K562 (cell line): ENCODE results near the gene CDC42EP5. TPM values are rescaled to one million over a fixed set of nuclear protein-coding genes. Genes with fewer than 3 reads are reported as not detected.

ENCODE experiments used
- ATAC-seq: fragments of 200-7000 bp; cut with Tn5 transposase; 3 replicates; pipeline ENCODE4 v1.9.1; 2020; ENCODE audit warnings: moderate library complexity
- BruUV-seq: library from RNA; stranded (reverse); fragments of 400-500 nt; replicated peaks from 2 replicates; lab custom pipeline; 2021; lab: Mats Ljungman, UMichigan
- CTCF ChIA-PET: fragments of 300-600 bp; formaldehyde crosslinking; extraction: SDS; loops from one replicate; lab custom pipeline; 2021; ENCODE audit warnings: low intra/inter-chr PET ratio; lab: Yijun Ruan, JAX
- POLR2A ChIA-PET: fragments of 300-600, 350-650 bp; sonication (Branson Sonifier 250); formaldehyde crosslinking; extraction: SDS; loops from one replicate; lab custom pipeline; 2021; ENCODE audit warnings: antibody characterized with exemption, inconsistent platforms; lab: Yijun Ruan, JAX
- DNase-seq, 4 experiments: peaks; one replicate each; pipeline versions ENCODE4 v3.0.0 to v3.0.0-alpha.2; 2011 to 2018; ENCODE audit warnings: low spot score in 3 of 4, mixed read lengths in 3 of 4; ENCODE audit errors: extremely low read depth in 1 of 4
- FAIRE-seq: peaks from 2 replicates; lab custom pipeline; 2011; peaks lifted over from hg19 to GRCh38; lab: Jason Lieb, UNC
- H2AFZ ChIP-seq: 2 replicates; pipeline ENCODE4 v1.6.0; 2011; ENCODE audit warnings: low read depth, low read length, control low read depth, inconsistent platforms
- H3K27ac ChIP-seq: fragments of 200-600 bp; 3 replicates; pipeline ENCODE4 v1.8.0; 2011; ENCODE audit warnings: low read depth, mild to moderate bottlenecking, control low read depth, inconsistent platforms, low read length, moderate library complexity, mixed read lengths; ENCODE audit errors: extremely low read depth
- H3K27me3 ChIP-seq, 2 experiments: fragments of 300-600 bp in 1 of 2; 2 replicates in 1 of 2; 3 replicates in 1 of 2; pipeline versions ENCODE4 v1.6.0 to v1.8.0; 2011; ENCODE audit warnings: inconsistent platforms in 2 of 2, low read length in 2 of 2, mild to moderate bottlenecking in 1 of 2, mixed read lengths in 1 of 2, moderate library complexity in 1 of 2; ENCODE audit not compliant: control insufficient read depth in 2 of 2, insufficient read depth in 2 of 2
- H3K36me3 ChIP-seq: fragments of 300-600 bp; 3 replicates; pipeline ENCODE4 v1.8.0; 2011; ENCODE audit warnings: mild to moderate bottlenecking, low read length, inconsistent platforms; ENCODE audit not compliant: control insufficient read depth, insufficient read depth
- H3K4me1 ChIP-seq, 2 experiments: fragments of 200-600 bp in 1 of 2; replicated peaks in 1 of 2; 2 replicates in 1 of 2; 3 replicates in 1 of 2; pipeline versions ENCODE4 v1.5.1 to v1.8.0; 2011; ENCODE audit warnings: inconsistent platforms in 2 of 2, low read length in 2 of 2, mild to moderate bottlenecking in 1 of 2, mixed read lengths in 1 of 2, moderate library complexity in 1 of 2; ENCODE audit not compliant: control insufficient read depth in 2 of 2, insufficient read depth in 2 of 2
- H3K4me2 ChIP-seq: 2 replicates; pipeline ENCODE4 v1.6.1; 2011; ENCODE audit warnings: low read length, control low read depth, inconsistent platforms, mixed read lengths; ENCODE audit not compliant: insufficient read depth
- H3K4me3 ChIP-seq: fragments of 200-600 bp; sonication (generic), shearing (Covaris generic); 2 replicates; pipeline ENCODE4 v1.5.1; 2016; ENCODE audit warnings: control low read depth, inconsistent platforms
- H3K79me2 ChIP-seq: fragments of 200-600 bp; 3 replicates; pipeline ENCODE4 v1.8.0; 2011; ENCODE audit warnings: low read length, inconsistent platforms; ENCODE audit not compliant: control insufficient read depth, insufficient read depth
- H3K9ac ChIP-seq, 2 experiments: 2 replicates each; pipeline versions ENCODE4 v1.6.0 to v1.6.1; 2011; ENCODE audit warnings: low read depth in 2 of 2, low read length in 2 of 2, control low read depth in 1 of 2, inconsistent platforms in 1 of 2, mild to moderate bottlenecking in 1 of 2, mixed read lengths in 1 of 2; ENCODE audit not compliant: insufficient read depth in 1 of 2
- H3K9me1 ChIP-seq: one replicate; pipeline ENCODE4 v1.6.0; 2011; ENCODE audit warnings: inconsistent platforms, mild to moderate bottlenecking, low read length, moderate library complexity; ENCODE audit not compliant: control insufficient read depth, insufficient read depth
- H3K9me3 ChIP-seq: replicated peaks from 2 replicates; pipeline ENCODE4 v1.5.1; 2011; ENCODE audit warnings: low read depth, low read length, inconsistent platforms; ENCODE audit not compliant: control insufficient read depth, insufficient read depth
- H4K20me1 ChIP-seq: replicated peaks from 2 replicates; pipeline ENCODE4 v1.6.1; 2011; ENCODE audit warnings: low read length, inconsistent platforms, mixed read lengths; ENCODE audit not compliant: control insufficient read depth, insufficient read depth
- CBX8 ChIP-seq: fragments of 200-600 bp; sonication (generic); IDR thresholded peaks from 2 replicates; pipeline ENCODE4 v1.6.1; 2012; ENCODE audit warnings: borderline replicate concordance, mixed run types, low read depth, mild to moderate bottlenecking, moderate library complexity, mixed read lengths, low read length, control low read depth, inconsistent platforms; ENCODE audit not compliant: poor library complexity, severe bottlenecking; ENCODE audit errors: extremely low read depth
- SP1 ChIP-seq: sonication (generic); formaldehyde crosslinking; IDR thresholded peaks from 2 replicates; pipeline ENCODE4 v1.8.1; 2022; ENCODE audit warnings: mild to moderate bottlenecking, missing genetic modification reagents
- TCFL5 ChIP-seq: fragments of 250-450 bp; sonication (Bioruptor Pico); conservative IDR thresholded peaks from 2 replicates; pipeline ENCODE4 v1.6.1; 2021; ENCODE audit warnings: mild to moderate bottlenecking, moderate library complexity, matching md5 sums
- ZBTB8A ChIP-seq: fragments of 450-650 bp; IDR thresholded peaks from 2 replicates; pipeline ENCODE4 v1.6.1; 2018; ENCODE audit warnings: mild to moderate bottlenecking, moderate library complexity; ENCODE audit not compliant: partially characterized antibody
- ZNF143 ChIP-seq: sonication (generic); formaldehyde crosslinking; IDR thresholded peaks from 2 replicates; pipeline ENCODE4 v1.9.0; 2022; ENCODE audit warnings: mild to moderate bottlenecking, missing genetic modification reagents
- ZNF316 ChIP-seq: fragments of 450-650 bp; IDR thresholded peaks from 2 replicates; pipeline ENCODE4 v1.6.1; 2016
- ZNF780A ChIP-seq: fragments of 250-450 bp; sonication (Bioruptor Pico); IDR thresholded peaks from 2 replicates; pipeline ENCODE4 v1.5.0; 2021; ENCODE audit warnings: mild to moderate bottlenecking
- WGBS: fragments of 100-300 bp; shearing (Covaris generic); methylation state at CpG from one replicate; pipeline ENCODE4 v1.1.6; 2016; ENCODE audit warnings: low coverage, mixed read lengths; ENCODE audit not compliant: insufficient coverage; ENCODE audit errors: missing lambda C conversion rate; 5-methylcytosine and 5-hydroxymethylcytosine counted together
- in situ Hi-C: fragments of 300-500 bp; cut with MboI; formaldehyde crosslinking; loops from 4 replicates; pipeline ENCODE4 v1.15.0; 2018; ENCODE audit warnings: inconsistent platforms, mixed read lengths
- intact Hi-C: fragments of 100-400 bp; cut with micrococcal nuclease; formaldehyde crosslinking; loops from 2 replicates; pipeline ENCODE4 v1.14.2; 2022
- polyA plus RNA-seq, 8 experiments: library from polyadenylated mRNA; depleted of rRNA in 4 of 8; stranded (reverse) in 5 of 8; unstranded in 3 of 8; fragments of >200 nt; fragmentation: Nextera tagmentation in 2 of 8; fragmentation: Illumina TruSeq in 1 of 8; extraction: Ambion mirVana in 2 of 8; extraction: Trizol in 1 of 8; gene quantifications; 2 replicates each; pipeline versions ENCODE4 v1.2.1 to v1.2.3, GENCODE V29; 2011 to 2014; ENCODE audit warnings: inconsistent platforms in 1 of 8, missing spikeins in 1 of 8
- total RNA-seq, 7 experiments: library from RNA; depleted of rRNA in 6 of 7; stranded (reverse); fragments of >200 nt in 6 of 7; fragmentation: Illumina TruSeq in 2 of 7; extraction: Trizol in 2 of 7; gene quantifications; 2 replicates each; pipeline versions ENCODE4 v1.2.1 to v1.2.3, GENCODE V29; 2011 to 2021; ENCODE audit warnings: low replicate concordance in 1 of 7
- TF ChIP-seq, protein P1 (sequence below), 2 experiments: fragments of 200-800 bp in 1 of 2; sonication (Bioruptor generic) in 1 of 2; sonication (generic) in 1 of 2; formaldehyde crosslinking in 1 of 2; IDR thresholded peaks in 1 of 2; conservative IDR thresholded peaks in 1 of 2; 2 replicates each; pipeline versions ENCODE4 v1.5.0 to v1.6.1; 2016 to 2020; ENCODE audit warnings: missing compliant biosample characterization in 1 of 2, missing genetic modification characterization in 1 of 2, missing genetic modification reagents in 1 of 2
- TF ChIP-seq, protein P2 (sequence below): fragments of 250-450 bp; sonication (Bioruptor Pico); IDR thresholded peaks from 2 replicates; pipeline ENCODE4 v1.4.0; 2020
- TF ChIP-seq, protein P3 (sequence below), 2 experiments: fragments of 450-650 bp in 1 of 2; IDR thresholded peaks; 2 replicates each; pipeline ENCODE4 v1.6.1; 2011 to 2017; ENCODE audit warnings: low read depth in 2 of 2, antibody characterized with exemption in 1 of 2, borderline replicate concordance in 1 of 2, low read length in 1 of 2, mild to moderate bottlenecking in 1 of 2, mixed read lengths in 1 of 2; ENCODE audit not compliant: control insufficient read depth in 1 of 2

CDC42EP5 gene
- total and polyA plus RNA-seq, 9 of the 15 experiments (the other 6 are each of a cell fraction or from before 2014, with no cell fraction given): 0.15 to 0.38 TPM; not detected in 7

DNA sequence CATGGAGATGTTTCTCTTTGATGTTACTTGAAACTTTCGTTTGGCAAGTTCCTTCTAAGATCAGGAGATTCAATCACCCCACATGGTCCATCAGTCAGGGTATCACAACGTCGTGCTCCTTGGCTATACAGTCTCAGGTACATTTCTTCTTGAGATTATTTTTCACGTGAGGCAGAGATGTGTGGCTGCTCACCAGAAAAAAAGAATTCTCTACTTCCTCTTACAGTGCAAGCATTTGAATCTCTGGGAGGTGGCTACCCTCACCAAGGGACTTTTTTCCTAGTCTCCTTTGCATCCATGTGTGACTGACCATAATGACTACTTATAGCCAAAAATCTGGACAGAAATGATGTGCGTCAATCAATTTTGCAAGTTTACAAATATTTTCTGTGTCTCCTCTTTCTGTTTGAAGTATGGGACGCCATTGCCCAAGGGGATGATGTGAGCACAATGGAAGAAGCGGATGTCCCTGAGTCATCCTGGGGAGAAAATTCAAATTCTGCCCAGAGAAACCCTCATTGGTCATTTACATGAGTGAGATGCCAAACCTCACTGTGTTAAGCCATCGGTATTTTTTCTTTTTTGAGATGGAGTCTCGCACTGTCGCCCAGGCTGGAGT lies 21.0 kb upstream of the CDC42EP5 start:
- Histone ChIP-seq H3K4me3 (no peak overlapping the region), H2AFZ (no peak overlapping the region), H3K9me3 (no peaks in the 10 kb centered on the region), H3K27me3 (peaks cover 19 to 52% of the 10 kb centered on the region in 2 experiments; a peak in 4 of 5 replicates), H3K27ac (no peak overlapping the region), H3K36me3 (no peaks in the 10 kb centered on the region), H4K20me1 (no peaks in the 10 kb centered on the region; the same call in 1 of the 2 replicates), H3K79me2 (no peaks in the 10 kb centered on the region), H3K4me1 (no peaks in the 10 kb centered on the region), H3K9me1 (no peaks in the 10 kb centered on the region), H3K4me2 (no peak overlapping the region), H3K9ac (no peak overlapping the region)
- ChIA-PET POLR2A (interaction anchor here (0.6 kb wide), 1 partner anchor 12 kb away, joined by 4 read pairs; no protein-coding TSS in a partner anchor), CTCF (no interaction called here)
- WGBS: 0% methylated on average over 10 of the region's 10 CpGs
- in situ Hi-C loops: no loop called here
- FAIRE-seq (no peak), ATAC-seq (no peak), DNase-seq (no peak)
- intact Hi-C loops: no loop called here
- no TSS peak for BruUV-seq
- TF ChIP-seq, protein P1, sequence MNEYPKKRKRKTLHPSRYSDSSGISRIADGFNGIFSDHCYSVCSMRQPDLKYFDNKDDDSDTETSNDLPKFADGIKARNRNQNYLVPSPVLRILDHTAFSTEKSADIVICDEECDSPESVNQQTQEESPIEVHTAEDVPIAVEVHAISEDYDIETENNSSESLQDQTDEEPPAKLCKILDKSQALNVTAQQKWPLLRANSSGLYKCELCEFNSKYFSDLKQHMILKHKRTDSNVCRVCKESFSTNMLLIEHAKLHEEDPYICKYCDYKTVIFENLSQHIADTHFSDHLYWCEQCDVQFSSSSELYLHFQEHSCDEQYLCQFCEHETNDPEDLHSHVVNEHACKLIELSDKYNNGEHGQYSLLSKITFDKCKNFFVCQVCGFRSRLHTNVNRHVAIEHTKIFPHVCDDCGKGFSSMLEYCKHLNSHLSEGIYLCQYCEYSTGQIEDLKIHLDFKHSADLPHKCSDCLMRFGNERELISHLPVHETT (CRISPR knock-in tag; conservative IDR thresholded peaks at IDR 0.05 in 1 of 2, IDR thresholded peaks at IDR 0.05 in 1 of 2): no peak
- no peak for TF ChIP-seq SP1
- no peak for TF ChIP-seq ZNF143 (CRISPR knock-in tag)
- TF ChIP-seq TCFL5 (CRISPR knock-in tag): no peak
- TF ChIP-seq CBX8: no peak
- no peak for TF ChIP-seq ZNF316
- TF ChIP-seq ZNF780A: no peak
- no peak for TF ChIP-seq ZBTB8A
- TF ChIP-seq, protein P2, sequence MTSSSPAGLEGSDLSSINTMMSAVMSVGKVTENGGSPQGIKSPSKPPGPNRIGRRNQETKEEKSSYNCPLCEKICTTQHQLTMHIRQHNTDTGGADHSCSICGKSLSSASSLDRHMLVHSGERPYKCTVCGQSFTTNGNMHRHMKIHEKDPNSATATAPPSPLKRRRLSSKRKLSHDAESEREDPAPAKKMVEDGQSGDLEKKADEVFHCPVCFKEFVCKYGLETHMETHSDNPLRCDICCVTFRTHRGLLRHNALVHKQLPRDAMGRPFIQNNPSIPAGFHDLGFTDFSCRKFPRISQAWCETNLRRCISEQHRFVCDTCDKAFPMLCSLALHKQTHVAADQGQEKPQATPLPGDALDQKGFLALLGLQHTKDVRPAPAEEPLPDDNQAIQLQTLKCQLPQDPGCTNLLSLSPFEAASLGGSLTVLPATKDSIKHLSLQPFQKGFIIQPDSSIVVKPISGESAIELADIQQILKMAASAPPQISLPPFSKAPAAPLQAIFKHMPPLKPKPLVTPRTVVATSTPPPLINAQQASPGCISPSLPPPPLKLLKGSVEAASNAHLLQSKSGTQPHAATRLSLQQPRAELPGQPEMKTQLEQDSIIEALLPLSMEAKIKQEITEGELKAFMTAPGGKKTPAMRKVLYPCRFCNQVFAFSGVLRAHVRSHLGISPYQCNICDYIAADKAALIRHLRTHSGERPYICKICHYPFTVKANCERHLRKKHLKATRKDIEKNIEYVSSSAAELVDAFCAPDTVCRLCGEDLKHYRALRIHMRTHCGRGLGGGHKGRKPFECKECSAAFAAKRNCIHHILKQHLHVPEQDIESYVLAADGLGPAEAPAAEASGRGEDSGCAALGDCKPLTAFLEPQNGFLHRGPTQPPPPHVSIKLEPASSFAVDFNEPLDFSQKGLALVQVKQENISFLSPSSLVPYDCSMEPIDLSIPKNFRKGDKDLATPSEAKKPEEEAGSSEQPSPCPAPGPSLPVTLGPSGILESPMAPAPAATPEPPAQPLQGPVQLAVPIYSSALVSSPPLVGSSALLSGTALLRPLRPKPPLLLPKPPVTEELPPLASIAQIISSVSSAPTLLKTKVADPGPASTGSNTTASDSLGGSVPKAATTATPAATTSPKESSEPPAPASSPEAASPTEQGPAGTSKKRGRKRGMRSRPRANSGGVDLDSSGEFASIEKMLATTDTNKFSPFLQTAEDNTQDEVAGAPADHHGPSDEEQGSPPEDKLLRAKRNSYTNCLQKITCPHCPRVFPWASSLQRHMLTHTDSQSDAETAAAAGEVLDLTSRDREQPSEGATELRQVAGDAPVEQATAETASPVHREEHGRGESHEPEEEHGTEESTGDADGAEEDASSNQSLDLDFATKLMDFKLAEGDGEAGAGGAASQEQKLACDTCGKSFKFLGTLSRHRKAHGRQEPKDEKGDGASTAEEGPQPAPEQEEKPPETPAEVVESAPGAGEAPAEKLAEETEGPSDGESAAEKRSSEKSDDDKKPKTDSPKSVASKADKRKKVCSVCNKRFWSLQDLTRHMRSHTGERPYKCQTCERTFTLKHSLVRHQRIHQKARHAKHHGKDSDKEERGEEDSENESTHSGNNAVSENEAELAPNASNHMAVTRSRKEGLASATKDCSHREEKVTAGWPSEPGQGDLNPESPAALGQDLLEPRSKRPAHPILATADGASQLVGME (CRISPR knock-in tag): no peak
- TF ChIP-seq, protein P3, sequence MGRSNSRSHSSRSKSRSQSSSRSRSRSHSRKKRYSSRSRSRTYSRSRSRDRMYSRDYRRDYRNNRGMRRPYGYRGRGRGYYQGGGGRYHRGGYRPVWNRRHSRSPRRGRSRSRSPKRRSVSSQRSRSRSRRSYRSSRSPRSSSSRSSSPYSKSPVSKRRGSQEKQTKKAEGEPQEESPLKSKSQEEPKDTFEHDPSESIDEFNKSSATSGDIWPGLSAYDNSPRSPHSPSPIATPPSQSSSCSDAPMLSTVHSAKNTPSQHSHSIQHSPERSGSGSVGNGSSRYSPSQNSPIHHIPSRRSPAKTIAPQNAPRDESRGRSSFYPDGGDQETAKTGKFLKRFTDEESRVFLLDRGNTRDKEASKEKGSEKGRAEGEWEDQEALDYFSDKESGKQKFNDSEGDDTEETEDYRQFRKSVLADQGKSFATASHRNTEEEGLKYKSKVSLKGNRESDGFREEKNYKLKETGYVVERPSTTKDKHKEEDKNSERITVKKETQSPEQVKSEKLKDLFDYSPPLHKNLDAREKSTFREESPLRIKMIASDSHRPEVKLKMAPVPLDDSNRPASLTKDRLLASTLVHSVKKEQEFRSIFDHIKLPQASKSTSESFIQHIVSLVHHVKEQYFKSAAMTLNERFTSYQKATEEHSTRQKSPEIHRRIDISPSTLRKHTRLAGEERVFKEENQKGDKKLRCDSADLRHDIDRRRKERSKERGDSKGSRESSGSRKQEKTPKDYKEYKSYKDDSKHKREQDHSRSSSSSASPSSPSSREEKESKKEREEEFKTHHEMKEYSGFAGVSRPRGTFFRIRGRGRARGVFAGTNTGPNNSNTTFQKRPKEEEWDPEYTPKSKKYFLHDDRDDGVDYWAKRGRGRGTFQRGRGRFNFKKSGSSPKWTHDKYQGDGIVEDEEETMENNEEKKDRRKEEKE (IDR thresholded peaks at IDR 0.05; ENCODE audit: borderline replicate concordance in 1 of 2, control insufficient read depth in 1 of 2, low read depth in 2 of 2, low read length in 1 of 2): no peak
